ENCODE data around the gene BAG3.
"Not testable (repeated sequence)": the region's sequence is repeated elsewhere in the genome, so short reads cannot be mapped to it uniquely, and the experiment has no call there.

Gene BAG3

GRCh38 chr10:119640384-119640783, 10.8 kb upstream of the BAG3 start:
- DNase-seq (ENCODE audit: low read depth in 3 of 3, low spot score in 1 of 3) = no peak

- DNase-seq (ENCODE audit: low read depth in 3 of 3, low spot score in 1 of 3) = no peak
Observed at GRCh38 chr10:119640875-119641526, 10.2 kb upstream of the BAG3 start.

- DNase-seq (ENCODE audit: low read depth in 3 of 3, low spot score in 1 of 3) = no peak
Observed at GRCh38 chr10:119642556-119643111, 8.5 kb upstream of the BAG3 start.

- DNase-seq (ENCODE audit: low read depth in 3 of 3, low spot score in 1 of 3) = no peak
Observed at GRCh38 chr10:119643306-119644204, 7.6 kb upstream of the BAG3 start.

GRCh38 chr10:119644205-119644814, 6.9 kb upstream of the BAG3 start:
- no peak for DNase-seq (ENCODE audit: low read depth in 3 of 3, low spot score in 1 of 3)

GRCh38 chr10:119644994-119645393, 6.2 kb upstream of the BAG3 start:
- no peak for DNase-seq (ENCODE audit: low read depth in 3 of 3, low spot score in 1 of 3)

GRCh38 chr10:119650062-119650461, 1.1 kb upstream of the BAG3 start:
- no peak for DNase-seq (ENCODE audit: low read depth in 3 of 3, low spot score in 1 of 3)

- peak in 1 of 3 donors; percentile 11 for DNase-seq (ENCODE audit: low read depth in 3 of 3, low spot score in 1 of 3)
Observed at GRCh38 chr10:119651514-119652360, 557 bp downstream of the BAG3 start.

- no peak for DNase-seq (ENCODE audit: low read depth in 3 of 3, low spot score in 1 of 3)
Observed at GRCh38 chr10:119652361-119652730, 1.2 kb downstream of the BAG3 start.

GRCh38 chr10:119653209-119653608, 2.0 kb downstream of the BAG3 start:
- no peak for DNase-seq (ENCODE audit: low read depth in 3 of 3, low spot score in 1 of 3)

- no peak for DNase-seq (ENCODE audit: low read depth in 3 of 3, low spot score in 1 of 3)
Observed at GRCh38 chr10:119653916-119654315, 2.7 kb downstream of the BAG3 start.

- DNase-seq (ENCODE audit: low read depth in 3 of 3, low spot score in 1 of 3) = no peak
Observed at GRCh38 chr10:119654540-119654939, 3.4 kb downstream of the BAG3 start.

GRCh38 chr10:119655566-119656001, 4.4 kb downstream of the BAG3 start:
- peak in 2 of 3 donors; percentile 15 to 27 for DNase-seq (ENCODE audit: low read depth in 3 of 3, low spot score in 1 of 3)

- no peak for DNase-seq (ENCODE audit: low read depth in 3 of 3, low spot score in 1 of 3)
Observed at GRCh38 chr10:119656760-119657159, 5.6 kb downstream of the BAG3 start.

- DNase-seq (ENCODE audit: low read depth in 3 of 3, low spot score in 1 of 3) = no peak
Observed at GRCh38 chr10:119657725-119658124, 6.5 kb downstream of the BAG3 start.

GRCh38 chr10:119658274-119658673, 7.1 kb downstream of the BAG3 start:
- DNase-seq (ENCODE audit: low read depth in 3 of 3, low spot score in 1 of 3) = no peak

GRCh38 chr10:119659951-119660350, 8.8 kb downstream of the BAG3 start:
- DNase-seq (ENCODE audit: low read depth in 3 of 3, low spot score in 1 of 3) = no peak

GRCh38 chr10:119662076-119662605, 11.0 kb downstream of the BAG3 start:
- not testable (repeated sequence) for DNase-seq (ENCODE audit: low read depth in 3 of 3, low spot score in 1 of 3)

GRCh38 chr10:119663866-119664698, 12.9 kb downstream of the BAG3 start:
- no peak for DNase-seq (ENCODE audit: low read depth in 3 of 3, low spot score in 1 of 3)

Data from stimulated activated CD4-positive, alpha-beta T cell treated with anti-CD3 and anti-CD28 coated beads, TNF-alpha, amount 100 ng/mL, for 1 hour (primary cell).